SK-N-SH treated with all-trans-retinoic acid at 6 μM for 48 hours (cell line): ENCODE data around the gene ECI2.

Experiments
- ATAC-seq: fragments of 200-7000 bp; cut with Tn5 transposase; 3 replicates; pipeline ENCODE4 v1.9.1; 2020; ENCODE audit warnings: mild to moderate bottlenecking, moderate library complexity
- ARNTL ChIP-seq: fragments of 450-650 bp; formaldehyde crosslinking; IDR thresholded peaks from 2 replicates; pipeline ENCODE4 v1.5.0; 2020; ENCODE audit warnings: low read depth, mild to moderate bottlenecking, moderate library complexity, borderline replicate concordance
- BACH2 ChIP-seq: fragments of 250-450 bp; sonication (Bioruptor Pico); IDR thresholded peaks from 2 replicates; pipeline ENCODE4 v1.9.0; 2021; ENCODE audit warnings: mild to moderate bottlenecking, borderline replicate concordance
- CREB5 ChIP-seq: fragments of 250-450 bp; sonication (Bioruptor Pico); IDR thresholded peaks from 2 replicates; pipeline ENCODE4 v1.5.1; 2020; ENCODE audit warnings: low read depth, mild to moderate bottlenecking, moderate library complexity
- CSRNP3 ChIP-seq: fragments of 250-450 bp; sonication (Bioruptor Pico); IDR thresholded peaks from 2 replicates; pipeline ENCODE4 v1.5.1; 2021; ENCODE audit warnings: mild to moderate bottlenecking, moderate library complexity
- ESRRG ChIP-seq: fragments of 250-450 bp; sonication (Bioruptor Pico); IDR thresholded peaks from 2 replicates; pipeline ENCODE4 v1.6.1; 2021; ENCODE audit warnings: mild to moderate bottlenecking
- GLIS3 ChIP-seq: fragments of 250-450 bp; sonication (Bioruptor Pico); IDR thresholded peaks from 2 replicates; pipeline ENCODE4 v1.5.0; 2020; ENCODE audit warnings: mild to moderate bottlenecking, moderate library complexity
- ISL1 ChIP-seq: fragments of 250-450 bp; sonication (Bioruptor Pico); IDR thresholded peaks from 2 replicates; pipeline ENCODE4 v2.1.2; 2022; ENCODE audit warnings: mild to moderate bottlenecking, moderate library complexity
- OSR1 ChIP-seq: fragments of 250-450 bp; sonication (Bioruptor Pico); IDR thresholded peaks from 2 replicates; pipeline ENCODE4 v1.8.0; 2022; ENCODE audit warnings: moderate library complexity, mild to moderate bottlenecking, inconsistent platforms
- PATZ1 ChIP-seq: fragments of 250-450 bp; sonication (Bioruptor Pico); IDR thresholded peaks from 2 replicates; pipeline ENCODE4 v1.8.0; 2020; ENCODE audit warnings: mild to moderate bottlenecking, moderate library complexity, borderline replicate concordance
- PPARA ChIP-seq: fragments of 250-450 bp; sonication (Bioruptor Pico); IDR thresholded peaks from 2 replicates; pipeline ENCODE4 v1.5.0; 2020; ENCODE audit warnings: mild to moderate bottlenecking, borderline replicate concordance
- RARB ChIP-seq: fragments of 250-450 bp; sonication (Bioruptor Pico); IDR thresholded peaks from 2 replicates; pipeline ENCODE4 v1.8.0; 2021; ENCODE audit warnings: mild to moderate bottlenecking, moderate library complexity
- SNAI2 ChIP-seq: fragments of 250-450 bp; sonication (Bioruptor Pico); IDR thresholded peaks from 2 replicates; pipeline ENCODE4 v1.5.0; 2020; ENCODE audit warnings: mild to moderate bottlenecking, moderate library complexity
- TCF4 ChIP-seq: fragments of 250-450 bp; sonication (Bioruptor Pico); IDR thresholded peaks from 2 replicates; pipeline ENCODE4 v1.8.0; 2021; ENCODE audit warnings: mild to moderate bottlenecking, moderate library complexity, borderline replicate concordance
- TSHZ2 ChIP-seq: fragments of 250-450 bp; sonication (Bioruptor Pico); IDR thresholded peaks from 2 replicates; pipeline ENCODE4 v1.5.0; 2020; ENCODE audit warnings: mild to moderate bottlenecking, moderate library complexity
- ZC3H10 ChIP-seq: fragments of 250-450 bp; sonication (Bioruptor Pico); IDR thresholded peaks from 2 replicates; pipeline ENCODE4 v1.5.1; 2021; ENCODE audit warnings: mild to moderate bottlenecking, moderate library complexity
- ZFP30 ChIP-seq: fragments of 450-650 bp; formaldehyde crosslinking; IDR thresholded peaks from 2 replicates; pipeline ENCODE4 v1.5.0; 2022; ENCODE audit warnings: mild to moderate bottlenecking, moderate library complexity
- ZNF565 ChIP-seq: fragments of 450-650 bp; formaldehyde crosslinking; conservative IDR thresholded peaks from 2 replicates; pipeline ENCODE4 v1.5.0; 2020; ENCODE audit warnings: low read depth, mild to moderate bottlenecking, moderate library complexity
- ZNF70 ChIP-seq: fragments of 450-650 bp; formaldehyde crosslinking; IDR thresholded peaks from 2 replicates; pipeline ENCODE4 v1.5.0; 2020; ENCODE audit warnings: mild to moderate bottlenecking, moderate library complexity
- ZNF8 ChIP-seq: fragments of 450-650 bp; formaldehyde crosslinking; IDR thresholded peaks from 2 replicates; pipeline ENCODE4 v1.5.0; 2020; ENCODE audit warnings: mild to moderate bottlenecking, moderate library complexity

ECI2 gene

GRCh38 chr6:4169028-4169789 lies 33.8 kb upstream of the ECI2 start:
- no peak for TF ChIP-seq ZNF565
- TF ChIP-seq BACH2 (CRISPR knock-in tag): no peak
- no peak for TF ChIP-seq ZC3H10
- TF ChIP-seq CSRNP3: no peak
- TF ChIP-seq TSHZ2 (CRISPR knock-in tag): no peak
- TF ChIP-seq ARNTL (CRISPR knock-in tag): no peak
- TF ChIP-seq RARB: no peak
- no peak for TF ChIP-seq TCF4
- no peak for TF ChIP-seq CREB5 (CRISPR knock-in tag)
- TF ChIP-seq ZNF8 (CRISPR knock-in tag): no peak
- no peak for TF ChIP-seq ESRRG (CRISPR knock-in tag)
- no peak for TF ChIP-seq OSR1 (CRISPR knock-in tag)
- no peak for TF ChIP-seq PPARA (CRISPR knock-in tag)

GRCh38 chr6:4167833-4168232 lies 32.5 kb upstream of the ECI2 start:
- ATAC-seq: no peak
- no peak for TF ChIP-seq SNAI2 (CRISPR knock-in tag)
- no peak for TF ChIP-seq GLIS3 (CRISPR knock-in tag)
- no peak for TF ChIP-seq TSHZ2 (CRISPR knock-in tag)
- no peak for TF ChIP-seq ZNF70
- TF ChIP-seq ZNF8 (CRISPR knock-in tag): no peak
- no peak for TF ChIP-seq TCF4

More at GRCh38 chr6:4169028-4169789, 33.8 kb upstream of the ECI2 start:
- no peak for ATAC-seq

GRCh38 chr6:4167123-4167522 lies 31.7 kb upstream of the ECI2 start:
- TF ChIP-seq GLIS3 (CRISPR knock-in tag) (no peak), ZFP30 (no peak), PATZ1 (CRISPR knock-in tag) (no peak), ARNTL (CRISPR knock-in tag) (no peak), ZNF8 (CRISPR knock-in tag) (no peak), ISL1 (CRISPR knock-in tag) (no peak)
- no peak for ATAC-seq
